ENCODE results near the gene CRIP3. TPM values are rescaled to one million over a fixed set of nuclear protein-coding genes. Genes with fewer than 3 reads are reported as not detected.

Gene CRIP3
- total RNA-seq, 2 experiments from 2014 or later: 2.2 to 2.4 TPM

DNA sequence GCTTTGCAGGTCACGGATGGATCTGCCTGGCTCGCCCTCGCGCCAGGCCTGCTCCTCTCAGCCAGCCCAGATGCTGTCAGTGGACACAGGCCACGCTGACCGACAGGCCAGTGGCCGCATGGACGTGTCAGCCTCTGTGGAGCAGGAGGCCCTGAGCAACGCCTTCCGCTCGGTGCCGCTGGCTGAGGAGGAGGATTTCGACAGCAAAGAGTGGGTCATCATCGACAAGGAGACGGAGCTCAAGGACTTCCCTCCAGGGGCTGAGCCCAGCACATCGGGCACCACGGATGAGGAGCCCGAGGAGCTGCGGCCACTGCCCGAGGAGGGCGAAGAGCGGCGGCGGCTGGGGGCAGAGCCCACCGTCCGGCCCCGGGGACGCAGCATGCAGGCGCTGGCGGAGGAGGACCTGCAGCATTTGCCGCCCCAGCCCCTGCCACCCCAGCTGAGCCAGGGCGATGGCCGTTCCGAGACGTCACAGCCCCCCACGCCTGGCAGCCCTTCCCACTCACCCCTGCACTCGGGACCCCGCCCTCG is 45.8 kb downstream of the CRIP3 start:
- Mint-ChIP-seq H3K36me3 (ENCODE audit: low read depth) (no peaks in the 10 kb centered on the region), H3K27ac (no peak overlapping the region), H3K27me3 (peaks cover 2% of the 10 kb centered on the region), H3K4me3 (no peak overlapping the region), H3K4me1 (ENCODE audit: low read depth) (no peaks in the 10 kb centered on the region), H3K9me3 (no peaks in the 10 kb centered on the region)
- DNase-seq (no peak), ATAC-seq (no peak)
- TF ChIP-seq, protein P1, sequence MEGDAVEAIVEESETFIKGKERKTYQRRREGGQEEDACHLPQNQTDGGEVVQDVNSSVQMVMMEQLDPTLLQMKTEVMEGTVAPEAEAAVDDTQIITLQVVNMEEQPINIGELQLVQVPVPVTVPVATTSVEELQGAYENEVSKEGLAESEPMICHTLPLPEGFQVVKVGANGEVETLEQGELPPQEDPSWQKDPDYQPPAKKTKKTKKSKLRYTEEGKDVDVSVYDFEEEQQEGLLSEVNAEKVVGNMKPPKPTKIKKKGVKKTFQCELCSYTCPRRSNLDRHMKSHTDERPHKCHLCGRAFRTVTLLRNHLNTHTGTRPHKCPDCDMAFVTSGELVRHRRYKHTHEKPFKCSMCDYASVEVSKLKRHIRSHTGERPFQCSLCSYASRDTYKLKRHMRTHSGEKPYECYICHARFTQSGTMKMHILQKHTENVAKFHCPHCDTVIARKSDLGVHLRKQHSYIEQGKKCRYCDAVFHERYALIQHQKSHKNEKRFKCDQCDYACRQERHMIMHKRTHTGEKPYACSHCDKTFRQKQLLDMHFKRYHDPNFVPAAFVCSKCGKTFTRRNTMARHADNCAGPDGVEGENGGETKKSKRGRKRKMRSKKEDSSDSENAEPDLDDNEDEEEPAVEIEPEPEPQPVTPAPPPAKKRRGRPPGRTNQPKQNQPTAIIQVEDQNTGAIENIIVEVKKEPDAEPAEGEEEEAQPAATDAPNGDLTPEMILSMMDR (IDR thresholded peaks at IDR 0.05): no peak
- CTCF ChIA-PET: interaction anchor here (0.6 to 4.3 kb wide), 9 partner anchors 10 to 244 kb away, joined by 3 to 20 read pairs (median 4); partner anchors contain the start of gene CRIP3
- POLR2A ChIA-PET: no interaction called here
- intact Hi-C loops (cut with micrococcal nuclease): loop anchor here (2.0 kb wide), 1 partner anchor 136 kb away; no protein-coding TSS in a partner anchor

DNA sequence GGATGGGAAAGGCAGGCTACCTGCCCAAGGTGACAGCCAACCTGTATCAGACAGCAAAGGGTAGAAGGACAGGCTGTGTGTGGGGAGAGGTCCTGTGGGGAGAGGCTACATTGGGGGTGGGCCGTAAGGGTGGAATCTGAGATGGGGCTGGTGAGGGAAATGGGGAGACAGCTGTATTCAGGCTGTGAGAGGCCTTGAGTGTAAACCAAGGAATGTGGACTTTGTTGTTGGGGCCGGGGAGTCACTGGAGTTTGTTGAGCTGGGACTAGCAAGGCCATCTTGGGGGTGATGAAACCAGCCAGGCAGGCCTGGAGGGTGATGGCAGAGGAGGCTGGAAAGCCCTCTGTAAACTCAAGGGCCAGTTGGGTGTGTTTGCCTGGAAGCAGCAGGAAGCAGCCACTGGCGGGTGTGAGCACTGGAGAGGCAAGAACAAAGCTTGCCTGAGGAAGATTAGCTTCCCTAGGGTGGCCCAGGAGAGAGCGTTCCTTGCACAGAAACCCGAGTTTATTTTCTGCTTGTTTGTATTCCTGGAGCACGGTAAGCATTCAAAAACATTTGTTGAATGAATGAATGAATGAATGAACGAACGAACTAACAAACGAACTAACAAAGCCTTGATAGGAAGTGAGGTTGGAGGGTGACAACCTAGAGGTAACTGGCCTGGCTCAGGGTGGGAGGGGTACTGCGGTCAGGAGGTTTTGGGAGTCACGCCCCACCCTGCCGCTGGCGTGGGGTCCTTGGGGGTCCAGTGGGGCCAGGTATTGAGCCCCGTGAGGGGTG is 46.4 kb downstream of the CRIP3 start:
- Mint-ChIP-seq H3K4me1 (ENCODE audit: low read depth) (peaks cover 5% of the 10 kb centered on the region), H3K4me3 (no peak overlapping the region), H3K27ac (no peak overlapping the region), H3K9me3 (no peaks in the 10 kb centered on the region), H3K36me3 (ENCODE audit: low read depth) (no peaks in the 10 kb centered on the region), H3K27me3 (peaks cover 2% of the 10 kb centered on the region)
- ChIA-PET CTCF (interaction anchor here (0.6 to 4.3 kb wide), 8 partner anchors 9 to 245 kb away, joined by 3 to 20 read pairs (median 4); no protein-coding TSS in a partner anchor), POLR2A (interaction anchor here (0.6 kb wide), 1 partner anchor 9 kb away, joined by 3 read pairs; no protein-coding TSS in a partner anchor)
- DNase-seq (no peak), ATAC-seq (no peak)
- intact Hi-C loops (cut with micrococcal nuclease): loop anchor here (2.0 kb wide), 1 partner anchor 137 kb away; no protein-coding TSS in a partner anchor
- TF ChIP-seq, protein P1 (IDR thresholded peaks at IDR 0.05): no peak

DNA sequence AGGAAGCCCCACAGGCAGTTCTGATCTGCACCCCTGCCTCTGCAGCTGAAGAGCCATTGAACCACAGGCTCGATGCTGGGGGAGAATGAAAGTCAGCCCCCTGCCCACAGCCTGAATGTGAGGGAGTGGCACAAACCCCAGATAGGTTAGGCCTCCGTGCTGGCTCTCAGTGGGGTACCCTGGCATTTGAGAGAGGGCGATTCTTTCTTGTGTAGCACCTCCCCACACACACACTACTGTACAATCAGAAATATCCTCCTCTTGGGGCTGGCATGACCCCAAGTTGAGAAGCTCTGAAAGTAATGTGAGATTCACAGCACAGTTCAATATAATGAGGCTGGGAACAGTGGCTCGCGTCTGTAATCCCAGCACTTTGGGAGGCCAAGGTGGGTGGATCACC is 47.4 kb downstream of the CRIP3 start:
- H3K27ac Mint-ChIP-seq: no peak overlapping the region
- peaks cover 2% of the 10 kb centered on the region for H3K27me3 Mint-ChIP-seq
- H3K36me3 Mint-ChIP-seq (ENCODE audit: low read depth): no peaks in the 10 kb centered on the region
- TF ChIP-seq, protein P1 (IDR thresholded peaks at IDR 0.05): no peak
- ATAC-seq: no peak
- intact Hi-C loops (cut with micrococcal nuclease): no loop called here
- DNase-seq: no peak
- ChIA-PET CTCF (interaction anchor here (4.3 kb wide), 2 partner anchors 137 to 246 kb away, joined by 20 read pairs; no protein-coding TSS in a partner anchor), POLR2A (no interaction called here)
- peaks cover 7% of the 10 kb centered on the region for H3K4me1 Mint-ChIP-seq (ENCODE audit: low read depth)
- no peaks in the 10 kb centered on the region for H3K9me3 Mint-ChIP-seq
- no peak overlapping the region for H3K4me3 Mint-ChIP-seq

DNA sequence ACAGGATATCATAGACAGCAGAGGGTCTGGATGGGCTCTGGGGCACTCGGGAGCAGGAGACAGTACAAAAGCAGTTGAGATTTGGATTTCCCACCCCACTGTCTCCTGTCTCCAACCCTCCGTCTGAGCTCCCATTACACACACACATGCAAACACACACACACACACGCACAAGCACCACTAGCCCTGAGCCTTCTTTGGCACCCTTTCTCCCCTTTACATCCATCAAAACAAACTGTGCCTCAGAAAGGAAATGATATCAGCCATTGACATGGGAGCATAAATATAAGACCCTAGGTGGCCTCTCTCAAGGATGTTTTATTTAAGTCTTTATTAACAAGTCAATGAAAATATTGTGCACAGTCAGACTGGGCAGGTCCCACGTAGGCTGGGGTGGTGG is 47.8 kb downstream of the CRIP3 start:
- TF ChIP-seq, protein P1 (IDR thresholded peaks at IDR 0.05): no peak
- ChIA-PET CTCF (interaction anchor here (4.3 kb wide), 2 partner anchors 137 to 246 kb away, joined by 20 read pairs; no protein-coding TSS in a partner anchor), POLR2A (no interaction called here)
- H3K27me3 Mint-ChIP-seq: peaks cover 3% of the 10 kb centered on the region
- DNase-seq (no peak), ATAC-seq (no peak)
- H3K4me3 Mint-ChIP-seq: no peak overlapping the region
- no peaks in the 10 kb centered on the region for H3K36me3 Mint-ChIP-seq (ENCODE audit: low read depth)
- no peak overlapping the region for H3K27ac Mint-ChIP-seq
- H3K9me3 Mint-ChIP-seq: no peaks in the 10 kb centered on the region
- intact Hi-C loops (cut with micrococcal nuclease): no loop called here
- peaks cover 7% of the 10 kb centered on the region for H3K4me1 Mint-ChIP-seq (ENCODE audit: low read depth)
